ENCODE measurements around the gene IMMT. TPM values are rescaled to one million over a fixed set of nuclear protein-coding genes. Genes with fewer than 3 reads are reported as not detected.

IMMT gene
- total and polyA plus RNA-seq, 2 donors (not counting 1 experiment from before 2014, with no cell fraction given), result 23.5 to 66.0 TPM

DNA sequence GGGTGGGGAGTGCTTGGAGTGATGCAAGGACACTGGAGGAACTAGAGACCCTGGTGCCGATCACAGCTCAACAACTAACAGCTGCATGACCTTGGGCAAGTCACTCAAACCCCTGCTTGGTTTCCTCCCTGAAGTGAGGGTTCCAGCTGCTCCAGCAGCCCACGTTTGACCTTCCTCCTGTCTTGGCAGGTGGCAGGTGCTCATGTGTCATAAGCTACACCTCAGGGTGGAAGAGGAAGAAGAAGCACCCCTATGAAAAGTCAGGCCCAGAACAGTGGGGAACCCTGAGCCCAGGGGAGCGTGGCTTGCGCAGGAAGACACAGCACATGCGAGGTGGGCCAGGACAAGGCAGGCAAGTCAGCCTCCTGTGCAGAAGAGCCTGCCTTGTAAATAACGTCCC is 46.3 kb upstream of the IMMT start:
- TF ChIP-seq, protein P1, sequence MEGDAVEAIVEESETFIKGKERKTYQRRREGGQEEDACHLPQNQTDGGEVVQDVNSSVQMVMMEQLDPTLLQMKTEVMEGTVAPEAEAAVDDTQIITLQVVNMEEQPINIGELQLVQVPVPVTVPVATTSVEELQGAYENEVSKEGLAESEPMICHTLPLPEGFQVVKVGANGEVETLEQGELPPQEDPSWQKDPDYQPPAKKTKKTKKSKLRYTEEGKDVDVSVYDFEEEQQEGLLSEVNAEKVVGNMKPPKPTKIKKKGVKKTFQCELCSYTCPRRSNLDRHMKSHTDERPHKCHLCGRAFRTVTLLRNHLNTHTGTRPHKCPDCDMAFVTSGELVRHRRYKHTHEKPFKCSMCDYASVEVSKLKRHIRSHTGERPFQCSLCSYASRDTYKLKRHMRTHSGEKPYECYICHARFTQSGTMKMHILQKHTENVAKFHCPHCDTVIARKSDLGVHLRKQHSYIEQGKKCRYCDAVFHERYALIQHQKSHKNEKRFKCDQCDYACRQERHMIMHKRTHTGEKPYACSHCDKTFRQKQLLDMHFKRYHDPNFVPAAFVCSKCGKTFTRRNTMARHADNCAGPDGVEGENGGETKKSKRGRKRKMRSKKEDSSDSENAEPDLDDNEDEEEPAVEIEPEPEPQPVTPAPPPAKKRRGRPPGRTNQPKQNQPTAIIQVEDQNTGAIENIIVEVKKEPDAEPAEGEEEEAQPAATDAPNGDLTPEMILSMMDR (IDR thresholded peaks at IDR 0.05), result no peak
- no peak for TF ChIP-seq EZH2 (IDR thresholded peaks at IDR 0.05; ENCODE audit: borderline replicate concordance, insufficient read depth, low read depth, low read length, poor library complexity, severe bottlenecking)
- Histone ChIP-seq H3K4me2 (replicated peaks; ENCODE audit: low read depth, low read length, poor library complexity, severe bottlenecking) (peak overlapping the region; percentile 34), H3K9me3 (ENCODE audit: control extremely low read depth in 1 of 3, control insufficient read depth in 2 of 3, insufficient read depth in 1 of 3, low read length in 2 of 3) (peaks cover 0 to 3% (median 0%) of the 10 kb centered on the region in 3 donors), H3K4me1 (ENCODE audit: control insufficient read depth in 2 of 2, insufficient read depth in 2 of 2, low read length in 2 of 2) (peaks cover 70 to 71% of the 10 kb centered on the region in 2 donors), H3K4me3 (ENCODE audit: control extremely low read depth in 1 of 5, extremely low read depth in 1 of 5, insufficient read depth in 1 of 5, low read depth in 2 of 5, low read length in 4 of 5) (no peak overlapping the region), H3K36me3 (replicated peaks in 1 of 2; ENCODE audit: control extremely low read depth in 1 of 2, control insufficient read depth in 1 of 2, extremely low read depth in 1 of 2, insufficient read depth in 2 of 2, low read length in 1 of 2) (no peaks in the 10 kb centered on the region), H3K27me3 (replicated peaks in 1 of 4; ENCODE audit: control extremely low read depth in 1 of 4, control insufficient read depth in 3 of 4, insufficient read depth in 4 of 4, low read length in 3 of 4) (no peaks in the 10 kb centered on the region), H4K20me1 (ENCODE audit: control insufficient read depth, insufficient read depth, low read length, poor library complexity, severe bottlenecking) (no peaks in the 10 kb centered on the region), H3K79me2 (ENCODE audit: control insufficient read depth, insufficient read depth, low read length) (no peaks in the 10 kb centered on the region), H3K27ac (ENCODE audit: low read length in 2 of 2) (no peak overlapping the region), H2AFZ (ENCODE audit: insufficient read depth, low read depth, low read length, poor library complexity, severe bottlenecking) (no peak overlapping the region), H3K9ac (ENCODE audit: low read length) (no peak overlapping the region)
- POLR2A ChIA-PET, result interaction anchor here (0.7 kb wide), 1 partner anchor 122 kb away, joined by 3 read pairs; no protein-coding TSS in a partner anchor
- Mint-ChIP-seq H3K27ac (peak overlapping the region; percentile 60), H3K27me3 (no peaks in the 10 kb centered on the region), H3K4me3 (no peak overlapping the region), H3K4me1 (peaks cover 72% of the 10 kb centered on the region), H3K9me3 (ENCODE audit: insufficient read depth) (no peaks in the 10 kb centered on the region)
- ATAC-seq (ENCODE audit: low read depth) (no peak), DNase-seq (peak; percentile 59)
- WGBS (ENCODE audit: insufficient coverage), result 35% methylated on average over 6 of the region's 6 CpGs
- CTCF ChIA-PET, result interaction anchor here (1.4 kb wide), 1 partner anchor 20 kb away, joined by 4 read pairs; no protein-coding TSS in a partner anchor
- intact Hi-C loops (cut with micrococcal nuclease), result no loop called here

- no peak overlapping the region for H3K27ac ChIP-seq (ENCODE audit: low read length in 2 of 2)
- H2AFZ ChIP-seq (ENCODE audit: insufficient read depth, low read depth, low read length, poor library complexity, severe bottlenecking), result no peak overlapping the region
- no peaks in the 10 kb centered on the region for H3K9me3 Mint-ChIP-seq (ENCODE audit: insufficient read depth)
- no peak overlapping the region for H3K4me3 ChIP-seq (ENCODE audit: control extremely low read depth in 1 of 5, extremely low read depth in 1 of 5, insufficient read depth in 1 of 5, low read depth in 2 of 5, low read length in 4 of 5)
- H3K4me1 ChIP-seq (ENCODE audit: control insufficient read depth in 2 of 2, insufficient read depth in 2 of 2, low read length in 2 of 2), result peaks cover 70 to 71% of the 10 kb centered on the region in 2 donors
- 78% methylated on average over 7 of the region's 14 CpGs for WGBS (ENCODE audit: insufficient coverage)
- no peak overlapping the region for H3K4me2 ChIP-seq (replicated peaks; ENCODE audit: low read depth, low read length, poor library complexity, severe bottlenecking)
- H3K4me1 Mint-ChIP-seq, result peaks cover 70% of the 10 kb centered on the region
- intact Hi-C loops (cut with micrococcal nuclease), result no loop called here
- H3K9ac ChIP-seq (ENCODE audit: low read length), result no peak overlapping the region
- H3K27me3 ChIP-seq (replicated peaks in 1 of 4; ENCODE audit: control extremely low read depth in 1 of 4, control insufficient read depth in 3 of 4, insufficient read depth in 4 of 4, low read length in 3 of 4), result no peaks in the 10 kb centered on the region
- ChIA-PET CTCF (no interaction called here), POLR2A (no interaction called here)
- no peak for ATAC-seq (ENCODE audit: low read depth)
- no peak for DNase-seq
- H4K20me1 ChIP-seq (ENCODE audit: control insufficient read depth, insufficient read depth, low read length, poor library complexity, severe bottlenecking), result no peaks in the 10 kb centered on the region
- no peak overlapping the region for H3K4me3 Mint-ChIP-seq
- peaks cover 0 to 3% (median 0%) of the 10 kb centered on the region in 3 donors for H3K9me3 ChIP-seq (ENCODE audit: control extremely low read depth in 1 of 3, control insufficient read depth in 2 of 3, insufficient read depth in 1 of 3, low read length in 2 of 3)
- TF ChIP-seq, protein P1 (IDR thresholded peaks at IDR 0.05), result no peak
- no peak for TF ChIP-seq EZH2 (IDR thresholded peaks at IDR 0.05; ENCODE audit: borderline replicate concordance, insufficient read depth, low read depth, low read length, poor library complexity, severe bottlenecking)
- H3K27ac Mint-ChIP-seq, result peak overlapping the region; percentile 71
- no peaks in the 10 kb centered on the region for H3K27me3 Mint-ChIP-seq
- no peaks in the 10 kb centered on the region for H3K79me2 ChIP-seq (ENCODE audit: control insufficient read depth, insufficient read depth, low read length)
- no peaks in the 10 kb centered on the region for H3K36me3 ChIP-seq (replicated peaks in 1 of 2; ENCODE audit: control extremely low read depth in 1 of 2, control insufficient read depth in 1 of 2, extremely low read depth in 1 of 2, insufficient read depth in 2 of 2, low read length in 1 of 2)
Measured at GRCh38 chr2:86240251-86240650, 45.0 kb upstream of the IMMT start.

Data from B cell (primary cell).